IPS-20b (cell line): Measurements from ENCODE around the gene ANGPTL8.

ENCODE experiments used
- H3K27ac ChIP-seq: one replicate; pipeline ENCODE4 v1.5.1; 2013; ENCODE audit warnings: low read length
- H3K27me3 ChIP-seq: 2 replicates; pipeline ENCODE4 v1.6.1; 2013; ENCODE audit warnings: mild to moderate bottlenecking, low read length, inconsistent platforms; ENCODE audit not compliant: insufficient read depth
- H3K36me3 ChIP-seq: 2 replicates; pipeline ENCODE4 v1.6.1; 2013; ENCODE audit warnings: low read depth, mild to moderate bottlenecking, inconsistent platforms, low read length, moderate library complexity; ENCODE audit not compliant: insufficient read depth
- H3K4me1 ChIP-seq: 2 replicates; pipeline ENCODE4 v1.6.1; 2013; ENCODE audit warnings: mild to moderate bottlenecking, control low read depth, inconsistent platforms, low read length, moderate library complexity; ENCODE audit not compliant: insufficient read depth
- H3K4me3 ChIP-seq: 2 replicates; pipeline ENCODE4 v1.5.1; 2013; ENCODE audit warnings: mild to moderate bottlenecking, low read length, inconsistent platforms
- H3K9ac ChIP-seq: 2 replicates; pipeline ENCODE4 v1.6.1; 2013; ENCODE audit warnings: low read depth, mild to moderate bottlenecking, inconsistent platforms, low read length, moderate library complexity
- H3K9me3 ChIP-seq: 2 replicates; pipeline ENCODE4 v1.6.1; 2013; ENCODE audit warnings: mild to moderate bottlenecking, low read depth, low read length, inconsistent platforms; ENCODE audit not compliant: insufficient read depth

Gene ANGPTL8

GRCh38 chr19:11268783-11269267 is 29.4 kb downstream of the ANGPTL8 start:
- Histone ChIP-seq H3K27ac (no peak overlapping the region), H3K4me1 (no peaks in the 10 kb centered on the region), H3K9ac (no peak overlapping the region), H3K9me3 (no peaks in the 10 kb centered on the region), H3K36me3 (no peaks in the 10 kb centered on the region), H3K27me3 (no peaks in the 10 kb centered on the region), H3K4me3 (no peak overlapping the region)

- no peak overlapping the region for H3K4me3 ChIP-seq
- H3K9ac ChIP-seq: no peak overlapping the region
- no peaks in the 10 kb centered on the region for H3K36me3 ChIP-seq
- H3K4me1 ChIP-seq: no peaks in the 10 kb centered on the region
- H3K27me3 ChIP-seq: no peaks in the 10 kb centered on the region
- H3K9me3 ChIP-seq: no peaks in the 10 kb centered on the region
- no peak overlapping the region for H3K27ac ChIP-seq
Measured at GRCh38 chr19:11269408-11269807, 30.0 kb downstream of the ANGPTL8 start.

GRCh38 chr19:11273296-11273695 is 33.9 kb downstream of the ANGPTL8 start:
- Histone ChIP-seq H3K27ac (no peak overlapping the region), H3K4me3 (no peak overlapping the region), H3K9me3 (no peaks in the 10 kb centered on the region), H3K9ac (no peak overlapping the region), H3K36me3 (no peaks in the 10 kb centered on the region), H3K27me3 (no peaks in the 10 kb centered on the region), H3K4me1 (peaks cover 6% of the 10 kb centered on the region; the same call in 1 of the 2 replicates)

GRCh38 chr19:11273989-11274388 is 34.6 kb downstream of the ANGPTL8 start:
- Histone ChIP-seq H3K9ac (no peak overlapping the region), H3K9me3 (no peaks in the 10 kb centered on the region), H3K27ac (no peak overlapping the region), H3K27me3 (no peaks in the 10 kb centered on the region), H3K4me3 (no peak overlapping the region), H3K4me1 (peaks cover 6% of the 10 kb centered on the region; the same call in 1 of the 2 replicates), H3K36me3 (no peaks in the 10 kb centered on the region)

- Histone ChIP-seq H3K36me3 (no peaks in the 10 kb centered on the region), H3K9me3 (no peaks in the 10 kb centered on the region), H3K27me3 (no peaks in the 10 kb centered on the region; the same call in 1 of the 2 replicates), H3K9ac (no peak overlapping the region), H3K27ac (no peak overlapping the region), H3K4me1 (peaks cover 6% of the 10 kb centered on the region; the same call in 1 of the 2 replicates), H3K4me3 (no peak overlapping the region)
Measured at GRCh38 chr19:11274533-11275086, 35.2 kb downstream of the ANGPTL8 start.

GRCh38 chr19:11278670-11279069 is 39.3 kb downstream of the ANGPTL8 start:
- Histone ChIP-seq H3K36me3 (no peaks in the 10 kb centered on the region), H3K27me3 (no peaks in the 10 kb centered on the region; the same call in 1 of the 2 replicates), H3K4me3 (no peak overlapping the region)

GRCh38 chr19:11279505-11280236 is 40.3 kb downstream of the ANGPTL8 start:
- H3K27me3 ChIP-seq: no peaks in the 10 kb centered on the region; the same call in 1 of the 2 replicates
- H3K36me3 ChIP-seq: no peaks in the 10 kb centered on the region
- H3K4me3 ChIP-seq: no peak overlapping the region; the same call in 1 of the 2 replicates
- H3K4me1 ChIP-seq: peaks cover 6% of the 10 kb centered on the region; the same call in 1 of the 2 replicates
- H3K9me3 ChIP-seq: no peaks in the 10 kb centered on the region; the same call in 1 of the 2 replicates
- no peak overlapping the region for H3K27ac ChIP-seq
- H3K9ac ChIP-seq: no peak overlapping the region

More at GRCh38 chr19:11278670-11279069, 39.3 kb downstream of the ANGPTL8 start:
- no peaks in the 10 kb centered on the region; the same call in 1 of the 2 replicates for H3K9me3 ChIP-seq
- no peak overlapping the region for H3K27ac ChIP-seq
- no peak overlapping the region for H3K9ac ChIP-seq
- peaks cover 6% of the 10 kb centered on the region; the same call in 1 of the 2 replicates for H3K4me1 ChIP-seq

GRCh38 chr19:11281356-11282049 is 42.1 kb downstream of the ANGPTL8 start:
- Histone ChIP-seq H3K27me3 (no peaks in the 10 kb centered on the region; the same call in 1 of the 2 replicates), H3K4me1 (no peaks in the 10 kb centered on the region), H3K9me3 (no peaks in the 10 kb centered on the region; the same call in 1 of the 2 replicates), H3K36me3 (no peaks in the 10 kb centered on the region), H3K27ac (no peak overlapping the region), H3K4me3 (no peak overlapping the region), H3K9ac (no peak overlapping the region)

- H3K4me1 ChIP-seq: no peaks in the 10 kb centered on the region
- no peaks in the 10 kb centered on the region; the same call in 1 of the 2 replicates for H3K27me3 ChIP-seq
- H3K9ac ChIP-seq: no peak overlapping the region
- no peaks in the 10 kb centered on the region; the same call in 1 of the 2 replicates for H3K9me3 ChIP-seq
- H3K4me3 ChIP-seq: no peak overlapping the region
- H3K36me3 ChIP-seq: no peaks in the 10 kb centered on the region
- no peak overlapping the region for H3K27ac ChIP-seq
Measured at GRCh38 chr19:11284515-11284914, 45.1 kb downstream of the ANGPTL8 start.

- no peaks in the 10 kb centered on the region for H3K9me3 ChIP-seq
- no peak overlapping the region for H3K9ac ChIP-seq
- H3K27ac ChIP-seq: no peak overlapping the region
- H3K36me3 ChIP-seq: no peaks in the 10 kb centered on the region
- no peaks in the 10 kb centered on the region for H3K4me1 ChIP-seq
- H3K4me3 ChIP-seq: no peak overlapping the region
- H3K27me3 ChIP-seq: no peaks in the 10 kb centered on the region
Measured at GRCh38 chr19:11286312-11286974, 47.0 kb downstream of the ANGPTL8 start.

GRCh38 chr19:11288349-11288748 is 48.9 kb downstream of the ANGPTL8 start:
- Histone ChIP-seq H3K4me3 (no peak overlapping the region), H3K27ac (no peak overlapping the region)

More at GRCh38 chr19:11288349-11288748, 48.9 kb downstream of the ANGPTL8 start:
- H3K27me3 ChIP-seq: no peaks in the 10 kb centered on the region
- no peaks in the 10 kb centered on the region for H3K4me1 ChIP-seq
- H3K9ac ChIP-seq: no peak overlapping the region
- no peaks in the 10 kb centered on the region for H3K9me3 ChIP-seq
- H3K36me3 ChIP-seq: no peaks in the 10 kb centered on the region
